RWPE1 (cell line): ENCODE measurements around the gene RABIF.
A peak's percentile ranks its signal among the peaks of the same experiment; 100 is the strongest.
"Not testable (repeated sequence)": the region's sequence is repeated elsewhere in the genome, so short reads cannot be mapped to it uniquely, and the experiment has no call there.

Source experiments
- CTCF ChIA-PET: fragments of 350-600 bp; sonication (Branson Sonifier 250); formaldehyde crosslinking; extraction: SDS; loops from one replicate; lab custom pipeline; 2021; lab: Yijun Ruan, JAX
- POLR2A ChIA-PET: fragments of 400-600 bp; formaldehyde crosslinking; extraction: SDS; loops from one replicate; lab custom pipeline; 2020; ENCODE audit warnings: antibody characterized with exemption; ENCODE audit not compliant: low non-redundant PET; lab: Yijun Ruan, JAX
- DNase-seq: peaks from one replicate; pipeline ENCODE4 v3.0.0; 2012; ENCODE audit warnings: low spot score
- H3K27ac ChIP-seq: fragments of 450-650 bp; 2 replicates; pipeline ENCODE4 v1.5.1; 2017
- TF ChIP-seq, protein P1 (sequence below): fragments of 450-650 bp; conservative IDR thresholded peaks from 2 replicates; pipeline ENCODE4 v1.5.1; 2017; ENCODE audit warnings: low read depth, mild to moderate bottlenecking

Gene RABIF

GRCh38 chr1:202908998-202909397 lies 20.0 kb upstream of the RABIF start:
- ChIA-PET CTCF (interaction anchor here (1.1 kb wide), 1 partner anchor 91 kb away, joined by 4 read pairs; no protein-coding TSS in a partner anchor), POLR2A (no interaction called here)
- no peak for DNase-seq
- no peak overlapping the region for H3K27ac ChIP-seq
- TF ChIP-seq, protein P1, sequence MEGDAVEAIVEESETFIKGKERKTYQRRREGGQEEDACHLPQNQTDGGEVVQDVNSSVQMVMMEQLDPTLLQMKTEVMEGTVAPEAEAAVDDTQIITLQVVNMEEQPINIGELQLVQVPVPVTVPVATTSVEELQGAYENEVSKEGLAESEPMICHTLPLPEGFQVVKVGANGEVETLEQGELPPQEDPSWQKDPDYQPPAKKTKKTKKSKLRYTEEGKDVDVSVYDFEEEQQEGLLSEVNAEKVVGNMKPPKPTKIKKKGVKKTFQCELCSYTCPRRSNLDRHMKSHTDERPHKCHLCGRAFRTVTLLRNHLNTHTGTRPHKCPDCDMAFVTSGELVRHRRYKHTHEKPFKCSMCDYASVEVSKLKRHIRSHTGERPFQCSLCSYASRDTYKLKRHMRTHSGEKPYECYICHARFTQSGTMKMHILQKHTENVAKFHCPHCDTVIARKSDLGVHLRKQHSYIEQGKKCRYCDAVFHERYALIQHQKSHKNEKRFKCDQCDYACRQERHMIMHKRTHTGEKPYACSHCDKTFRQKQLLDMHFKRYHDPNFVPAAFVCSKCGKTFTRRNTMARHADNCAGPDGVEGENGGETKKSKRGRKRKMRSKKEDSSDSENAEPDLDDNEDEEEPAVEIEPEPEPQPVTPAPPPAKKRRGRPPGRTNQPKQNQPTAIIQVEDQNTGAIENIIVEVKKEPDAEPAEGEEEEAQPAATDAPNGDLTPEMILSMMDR = no peak

DNA sequence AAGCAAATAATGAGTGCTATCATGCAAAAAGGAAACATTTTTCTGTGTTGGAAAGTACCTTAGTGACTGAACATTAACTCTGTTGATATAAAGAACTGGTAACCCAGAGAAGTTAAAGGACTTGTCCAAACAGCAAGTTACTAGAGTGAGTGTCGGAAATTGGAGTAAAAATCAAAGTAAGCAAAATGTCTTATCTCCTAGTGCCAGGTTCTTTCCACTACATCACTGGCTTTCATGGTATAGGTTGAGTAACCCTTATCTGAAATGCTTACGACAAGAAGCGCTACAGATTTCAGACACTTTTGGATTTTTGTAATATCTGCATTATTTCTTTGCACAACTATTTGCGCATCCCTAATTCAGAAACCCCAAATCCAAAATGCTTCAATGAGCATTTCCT lies 16.4 kb upstream of the RABIF start:
- no peak for DNase-seq
- TF ChIP-seq, protein P1 = no peak
- CTCF ChIA-PET = interaction anchor here (0.6 kb wide), 1 partner anchor 546 kb away, joined by 4 read pairs; no protein-coding TSS in a partner anchor

DNA sequence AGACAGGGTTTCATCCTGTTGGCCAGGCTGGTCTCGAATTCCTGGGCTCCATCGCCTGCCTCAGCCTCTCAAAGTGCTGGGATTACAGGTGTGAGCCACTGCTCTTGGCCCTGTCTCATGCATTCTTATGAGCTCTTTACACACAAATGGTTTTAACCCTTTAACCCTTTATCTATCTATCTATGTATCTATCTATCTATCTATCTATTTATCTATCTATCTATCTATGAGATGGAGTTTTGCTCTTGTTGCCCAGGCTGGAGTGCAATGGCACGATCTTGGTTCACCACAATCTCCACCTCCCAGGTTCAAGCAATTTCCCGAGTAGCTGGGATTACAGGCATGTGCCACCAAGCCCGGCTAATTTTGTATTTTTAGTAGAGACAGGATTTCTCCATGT lies 14.9 kb upstream of the RABIF start:
- CTCF ChIA-PET = interaction anchor here (0.6 to 0.7 kb wide), 3 partner anchors 24 to 1592 kb away, joined by 3 to 4 read pairs (median 3); partner anchors contain the start of gene KLHL12
- H3K27ac ChIP-seq, DNase-seq, POLR2A ChIA-PET: not testable (repeated sequence)

More for the DNA sequence above, 16.4 kb upstream of the RABIF start:
- H3K27ac ChIP-seq = no peak overlapping the region
- POLR2A ChIA-PET = no interaction called here

DNA sequence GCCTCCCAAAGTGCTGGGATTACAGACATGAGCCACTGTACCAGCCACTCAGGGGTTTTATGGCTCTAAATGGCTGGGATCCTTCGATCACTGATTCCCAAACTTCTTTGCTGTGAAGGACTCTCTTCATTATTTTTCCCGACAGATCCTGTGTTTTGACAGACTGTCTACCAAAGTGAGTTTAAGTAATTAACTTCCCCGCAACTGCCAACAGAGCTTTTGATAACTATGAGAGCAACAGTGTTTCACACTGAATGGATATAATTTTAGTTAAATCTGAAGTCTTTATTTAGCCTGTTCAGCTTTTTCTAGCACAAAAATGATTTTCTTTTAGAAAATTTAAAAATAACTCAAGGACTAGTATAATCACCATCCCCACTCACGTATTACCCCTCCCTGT lies 12.6 kb upstream of the RABIF start:
- ChIA-PET POLR2A (interaction anchor here (0.7 kb wide), 1 partner anchor 13 kb away, joined by 4 read pairs; no protein-coding TSS in a partner anchor), CTCF (interaction anchor here (0.6 to 0.8 kb wide), 3 partner anchors 98 to 168 kb away, joined by 3 to 7 read pairs (median 3); no protein-coding TSS in a partner anchor)
- DNase-seq = no peak
- TF ChIP-seq, protein P1 = no peak
- H3K27ac ChIP-seq = no peak overlapping the region

- ChIA-PET POLR2A (no interaction called here), CTCF (interaction anchor here (0.6 kb wide), 1 partner anchor 376 kb away, joined by 4 read pairs; no protein-coding TSS in a partner anchor)
- TF ChIP-seq, protein P1 = no peak
- DNase-seq = peak; percentile 31
- peak overlapping the region; percentile 26 for H3K27ac ChIP-seq
Observed at GRCh38 chr1:202892501-202892900, 3.6 kb upstream of the RABIF start.

DNA sequence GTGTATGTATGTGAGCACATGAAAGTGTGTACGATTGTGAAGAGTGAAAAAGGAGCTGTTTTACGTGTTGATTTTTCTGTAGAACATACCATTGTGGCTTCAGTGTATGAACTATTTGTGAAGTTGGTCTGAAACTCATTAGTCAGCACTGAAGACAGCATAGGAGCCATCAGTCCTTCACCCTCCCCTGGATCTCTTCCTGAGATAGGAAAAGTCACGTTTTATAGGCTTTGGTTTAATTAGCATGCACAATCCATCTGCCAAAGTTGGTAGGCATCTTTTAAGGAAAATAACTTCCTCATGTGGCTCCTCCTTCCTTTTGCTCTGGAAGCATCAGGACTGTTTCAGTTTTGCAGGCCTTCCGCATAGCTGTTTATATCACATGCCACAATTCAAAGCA lies 1.4 kb upstream of the RABIF start:
- ChIA-PET POLR2A (interaction anchor here (1.1 kb wide), 1 partner anchor 117 kb away, joined by 3 read pairs; the partner anchor contains the start of gene TMEM183A), CTCF (interaction anchor here (0.6 kb wide), 1 partner anchor 9 kb away, joined by 3 read pairs; no protein-coding TSS in a partner anchor)
- DNase-seq = no peak
- H3K27ac ChIP-seq = no peak overlapping the region
- TF ChIP-seq, protein P1 = no peak

DNA sequence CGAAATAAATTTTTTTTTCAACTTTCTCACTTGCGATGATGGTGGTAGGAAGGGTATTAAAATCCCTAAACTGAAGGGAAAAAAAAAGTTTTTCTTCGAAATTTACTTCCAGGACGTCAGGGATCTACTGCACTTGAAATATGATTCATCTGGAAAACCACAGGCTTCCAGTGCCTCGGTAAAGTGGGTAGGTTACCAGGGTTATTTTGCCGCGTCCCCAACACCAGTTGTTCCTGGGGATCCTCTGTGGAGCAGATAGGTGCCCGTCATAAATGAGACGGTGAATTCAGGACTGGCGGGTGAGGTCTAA lies 773 bp downstream of the RABIF start:
- CTCF ChIA-PET = interaction anchor here (0.6 to 0.9 kb wide), 3 partner anchors 31 to 140 kb away, joined by 3 to 5 read pairs (median 3); no protein-coding TSS in a partner anchor

More for the DNA sequence above, 773 bp downstream of the RABIF start:
- H3K27ac ChIP-seq = peak overlapping the region; percentile 96
- POLR2A ChIA-PET = interaction anchor here (1.0 to 1.3 kb wide), 2 partner anchors 26 to 77 kb away, joined by 4 to 8 read pairs; partner anchors contain the start of gene PCAT6
- TF ChIP-seq, protein P1 = no peak
- DNase-seq = peak; percentile 86
